Natural killer cell (primary cell): ENCODE measurements around the gene SPTLC1. TPM values are rescaled to one million over a fixed set of nuclear protein-coding genes. Genes with fewer than 3 reads are reported as not detected.
"Not testable (repeated sequence)": the region's sequence is repeated elsewhere in the genome, so short reads cannot be mapped to it uniquely, and the experiment has no call there.

Source experiments
- ATAC-seq, 3 donors: fragments of 150-1000 bp in 2 of 3; fragments of 200-7000 bp in 1 of 3; cut with Tn5 transposase; 1 replicate in 1 of 3; 2 replicates in 2 of 3; pipeline ENCODE4 v1.10.0; 2021; ENCODE audit warnings: mild to moderate bottlenecking in 2 of 3, moderate library complexity in 2 of 3
- DNase-seq, 2 donors: peaks; one replicate each; pipeline versions ENCODE4 v3.0.0 to v3.0.0-alpha.2; 2013 to 2021; ENCODE audit warnings: mixed read lengths in 1 of 2
- H3K27ac ChIP-seq: one replicate; pipeline ENCODE4 v1.5.1; 2013; ENCODE audit warnings: mild to moderate bottlenecking, low read length
- H3K27me3 ChIP-seq: one replicate; pipeline ENCODE4 v1.6.1; 2013; ENCODE audit warnings: low read length; ENCODE audit not compliant: control insufficient read depth, insufficient read depth
- H3K36me3 ChIP-seq: one replicate; pipeline ENCODE4 v1.6.1; 2013; ENCODE audit warnings: low read length; ENCODE audit not compliant: control insufficient read depth, insufficient read depth
- H3K4me1 ChIP-seq: one replicate; pipeline ENCODE4 v1.6.1; 2013; ENCODE audit warnings: low read length; ENCODE audit not compliant: control insufficient read depth, insufficient read depth
- H3K4me3 ChIP-seq: one replicate; pipeline ENCODE4 v1.5.1; 2013; ENCODE audit warnings: low read length
- H3K9me3 ChIP-seq: one replicate; pipeline ENCODE4 v1.6.1; 2013; ENCODE audit warnings: low read length; ENCODE audit not compliant: control insufficient read depth, insufficient read depth
- H3K27ac Mint-ChIP-seq, 2 donors: one replicate each; pipeline ENCODE4 v1.8.0; 2022; ENCODE audit warnings: mild to moderate bottlenecking in 2 of 2, mixed read lengths in 2 of 2, moderate library complexity in 1 of 2
- H3K27me3 Mint-ChIP-seq, 2 donors: one replicate each; pipeline ENCODE4 v1.8.0; 2022; ENCODE audit warnings: low read depth in 2 of 2, mixed read lengths in 2 of 2
- H3K36me3 Mint-ChIP-seq: one replicate; pipeline ENCODE4 v1.8.0; 2022; ENCODE audit warnings: mixed read lengths
- H3K4me1 Mint-ChIP-seq, 2 donors: one replicate each; pipeline ENCODE4 v1.8.0; 2022; ENCODE audit warnings: mixed read lengths in 2 of 2
- H3K4me3 Mint-ChIP-seq: one replicate; pipeline ENCODE4 v1.8.0; 2022; ENCODE audit warnings: mild to moderate bottlenecking, moderate library complexity, mixed read lengths
- H3K9me3 Mint-ChIP-seq, 2 donors: one replicate each; pipeline ENCODE4 v1.8.0; 2022; ENCODE audit warnings: mixed read lengths in 2 of 2
- WGBS: methylation state at CpG from one replicate; pipeline ENCODE4 v1.1.7; 2013; ENCODE audit warnings: missing lambda C conversion rate; ENCODE audit not compliant: insufficient coverage; 5-methylcytosine and 5-hydroxymethylcytosine counted together
- intact Hi-C: fragments of 100-400 bp; cut with micrococcal nuclease; formaldehyde crosslinking; loops from one replicate; pipeline ENCODE4 v1.14.2; 2022
- total RNA-seq, 4 donors: library from RNA; stranded (reverse); fragments of 120-200 nt in 1 of 4; gene quantifications; one replicate each; pipeline versions ENCODE4 v1.2.3 to v1.2.4, GENCODE V29; 2013 to 2022
- TF ChIP-seq, protein P1 (sequence below): fragments of 200-600 bp; IDR thresholded peaks from one replicate; pipeline ENCODE4 v1.8.0; 2022; ENCODE audit warnings: antibody characterized with exemption

SPTLC1 gene
- total RNA-seq, 3 donors from 2014 or later (not counting 1 experiment from before 2014, with no cell fraction given): 45.6 to 59.3 (median 47.8) TPM

DNA sequence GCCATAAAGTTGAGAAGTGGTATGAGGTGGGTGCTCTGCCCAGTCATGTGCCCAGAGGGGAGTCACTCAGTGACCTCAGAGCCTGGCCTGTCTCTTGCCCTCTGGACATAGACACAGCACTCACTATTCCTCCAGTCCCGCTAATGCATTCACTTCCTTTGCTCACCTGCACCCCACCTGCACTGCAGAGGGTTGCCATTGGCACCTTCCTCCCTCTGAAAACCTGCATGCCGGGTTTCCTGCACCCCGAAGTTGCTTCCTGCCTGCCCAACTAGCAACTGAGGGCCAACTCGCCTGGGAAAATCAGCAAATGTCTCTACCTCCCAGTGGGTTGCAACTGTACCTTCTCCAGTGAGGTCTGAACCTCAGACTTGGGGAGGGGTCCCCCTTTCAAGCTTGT is 48.1 kb upstream of the SPTLC1 start:
- Histone ChIP-seq H3K27ac (no peak overlapping the region), H3K4me3 (no peak overlapping the region), H3K36me3 (no peaks in the 10 kb centered on the region), H3K4me1 (no peaks in the 10 kb centered on the region), H3K9me3 (peaks cover 5% of the 10 kb centered on the region), H3K27me3 (peaks cover 2% of the 10 kb centered on the region)
- Mint-ChIP-seq H3K4me3 (no peak overlapping the region), H3K27ac (no peak overlapping the region), H3K9me3 (peaks cover 2 to 9% of the 10 kb centered on the region in 2 donors), H3K36me3 (peaks cover 18% of the 10 kb centered on the region), H3K27me3 (peaks cover 17 to 42% of the 10 kb centered on the region in 2 donors), H3K4me1 (no peaks in the 10 kb centered on the region)
- DNase-seq (no peak), ATAC-seq (no peak)
- intact Hi-C loops: no loop called here
- 89% methylated on average over 4 of the region's 4 CpGs for WGBS
- TF ChIP-seq, protein P1, sequence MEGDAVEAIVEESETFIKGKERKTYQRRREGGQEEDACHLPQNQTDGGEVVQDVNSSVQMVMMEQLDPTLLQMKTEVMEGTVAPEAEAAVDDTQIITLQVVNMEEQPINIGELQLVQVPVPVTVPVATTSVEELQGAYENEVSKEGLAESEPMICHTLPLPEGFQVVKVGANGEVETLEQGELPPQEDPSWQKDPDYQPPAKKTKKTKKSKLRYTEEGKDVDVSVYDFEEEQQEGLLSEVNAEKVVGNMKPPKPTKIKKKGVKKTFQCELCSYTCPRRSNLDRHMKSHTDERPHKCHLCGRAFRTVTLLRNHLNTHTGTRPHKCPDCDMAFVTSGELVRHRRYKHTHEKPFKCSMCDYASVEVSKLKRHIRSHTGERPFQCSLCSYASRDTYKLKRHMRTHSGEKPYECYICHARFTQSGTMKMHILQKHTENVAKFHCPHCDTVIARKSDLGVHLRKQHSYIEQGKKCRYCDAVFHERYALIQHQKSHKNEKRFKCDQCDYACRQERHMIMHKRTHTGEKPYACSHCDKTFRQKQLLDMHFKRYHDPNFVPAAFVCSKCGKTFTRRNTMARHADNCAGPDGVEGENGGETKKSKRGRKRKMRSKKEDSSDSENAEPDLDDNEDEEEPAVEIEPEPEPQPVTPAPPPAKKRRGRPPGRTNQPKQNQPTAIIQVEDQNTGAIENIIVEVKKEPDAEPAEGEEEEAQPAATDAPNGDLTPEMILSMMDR: no peak

DNA sequence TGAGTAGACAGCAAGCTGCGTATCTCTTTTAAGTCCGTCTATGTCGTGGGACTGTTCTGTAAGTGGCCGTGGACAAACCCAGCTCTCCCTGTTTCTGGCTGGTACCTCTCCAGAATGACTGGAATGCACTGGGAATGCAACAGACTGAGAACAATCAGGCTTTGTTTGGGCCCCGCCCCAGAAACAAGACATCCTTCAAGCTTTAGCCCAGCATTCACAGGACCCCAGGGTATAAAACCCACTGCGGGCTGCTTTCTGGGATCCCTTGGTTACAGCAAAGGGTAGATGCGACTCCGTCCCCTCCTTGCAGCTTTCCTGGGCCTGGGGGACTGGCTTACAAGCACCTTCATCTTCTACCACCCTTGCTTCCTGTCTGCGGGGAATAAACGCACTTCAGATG is 45.6 kb upstream of the SPTLC1 start:
- Mint-ChIP-seq H3K27ac (no peak overlapping the region), H3K27me3 (peaks cover 15 to 47% of the 10 kb centered on the region in 2 donors), H3K4me1 (no peaks in the 10 kb centered on the region), H3K9me3 (peaks cover 2 to 9% of the 10 kb centered on the region in 2 donors), H3K36me3 (peaks cover 18% of the 10 kb centered on the region), H3K4me3 (no peak overlapping the region)
- Histone ChIP-seq H3K9me3 (peaks cover 5% of the 10 kb centered on the region), H3K27me3 (peaks cover 2% of the 10 kb centered on the region), H3K4me3 (no peak overlapping the region), H3K36me3 (no peaks in the 10 kb centered on the region), H3K27ac (no peak overlapping the region), H3K4me1 (no peaks in the 10 kb centered on the region)
- TF ChIP-seq, protein P1: no peak
- no peak for ATAC-seq
- intact Hi-C loops: no loop called here
- 96% methylated on average over 10 of the region's 10 CpGs for WGBS
- DNase-seq: no peak

DNA sequence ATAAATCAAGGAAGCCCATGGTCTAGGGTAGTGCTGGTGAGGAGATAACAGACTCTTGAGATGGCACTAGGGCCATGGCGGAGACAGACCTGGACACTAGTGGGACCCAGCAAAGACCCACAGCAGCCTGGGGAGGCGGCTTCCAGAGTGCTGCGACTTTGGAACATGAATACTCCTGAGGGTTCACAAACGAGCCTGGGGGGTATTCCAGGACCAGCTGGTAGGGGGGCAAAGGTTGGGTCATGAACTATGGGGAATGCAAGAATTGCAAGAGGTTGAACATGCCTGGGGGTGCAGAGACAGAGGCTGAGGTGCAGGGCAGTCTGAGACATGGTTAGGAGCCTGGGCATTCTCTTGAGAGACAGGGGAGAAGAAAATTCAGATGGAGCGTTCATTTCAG is 43.8 kb upstream of the SPTLC1 start:
- 87% methylated on average over 5 of the region's 5 CpGs for WGBS
- Histone ChIP-seq H3K36me3 (no peaks in the 10 kb centered on the region), H3K4me1 (no peaks in the 10 kb centered on the region), H3K27me3 (peaks cover 2% of the 10 kb centered on the region), H3K4me3 (no peak overlapping the region), H3K9me3 (no peaks in the 10 kb centered on the region), H3K27ac (no peak overlapping the region)
- intact Hi-C loops: no loop called here
- Mint-ChIP-seq H3K9me3 (no peaks in the 10 kb centered on the region), H3K4me3 (no peak overlapping the region), H3K27me3 (peaks cover 11 to 29% of the 10 kb centered on the region in 2 donors), H3K27ac (no peak overlapping the region), H3K4me1 (no peaks in the 10 kb centered on the region), H3K36me3 (peaks cover under 1% of the 10 kb centered on the region)
- TF ChIP-seq, protein P1: no peak
- DNase-seq (no peak), ATAC-seq (no peak)

DNA sequence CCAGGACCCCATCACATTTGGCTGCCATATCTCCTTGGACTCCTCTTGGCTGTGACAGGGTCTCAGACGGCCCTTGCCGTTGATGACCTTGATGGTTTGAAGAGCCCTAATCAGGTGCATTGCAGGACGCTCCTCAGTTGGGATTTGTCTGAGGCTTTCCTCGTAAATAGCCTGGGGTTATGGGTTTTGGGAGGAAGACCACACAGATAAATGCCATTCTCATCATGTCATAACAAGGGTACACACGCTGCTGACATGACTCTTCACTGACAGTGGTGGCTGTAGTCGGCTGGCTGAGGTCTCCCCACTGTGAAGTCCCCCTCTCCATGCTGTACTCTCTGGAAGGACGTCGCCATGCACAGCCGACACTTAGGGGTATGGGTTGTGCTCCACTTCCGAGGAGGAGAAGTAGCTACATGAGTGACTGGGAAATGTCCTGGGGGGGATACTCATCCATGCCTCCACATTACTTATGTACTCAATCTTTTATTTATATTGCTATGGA is 42.9 kb upstream of the SPTLC1 start:
- Mint-ChIP-seq H3K27me3 (peaks cover 7 to 24% of the 10 kb centered on the region in 2 donors), H3K9me3 (no peaks in the 10 kb centered on the region), H3K36me3 (no peaks in the 10 kb centered on the region), H3K4me1 (no peaks in the 10 kb centered on the region), H3K27ac (no peak overlapping the region), H3K4me3 (no peak overlapping the region)
- H3K4me1 ChIP-seq: no peaks in the 10 kb centered on the region
- no peak overlapping the region for H3K4me3 ChIP-seq
- ATAC-seq (no peak), DNase-seq (no peak)
- H3K36me3 ChIP-seq: no peaks in the 10 kb centered on the region
- intact Hi-C loops: no loop called here
- peaks cover 2% of the 10 kb centered on the region for H3K27me3 ChIP-seq
- no peak overlapping the region for H3K27ac ChIP-seq
- WGBS: 87% methylated on average over 5 of the region's 10 CpGs
- TF ChIP-seq, protein P1: no peak
- H3K9me3 ChIP-seq: no peaks in the 10 kb centered on the region

DNA sequence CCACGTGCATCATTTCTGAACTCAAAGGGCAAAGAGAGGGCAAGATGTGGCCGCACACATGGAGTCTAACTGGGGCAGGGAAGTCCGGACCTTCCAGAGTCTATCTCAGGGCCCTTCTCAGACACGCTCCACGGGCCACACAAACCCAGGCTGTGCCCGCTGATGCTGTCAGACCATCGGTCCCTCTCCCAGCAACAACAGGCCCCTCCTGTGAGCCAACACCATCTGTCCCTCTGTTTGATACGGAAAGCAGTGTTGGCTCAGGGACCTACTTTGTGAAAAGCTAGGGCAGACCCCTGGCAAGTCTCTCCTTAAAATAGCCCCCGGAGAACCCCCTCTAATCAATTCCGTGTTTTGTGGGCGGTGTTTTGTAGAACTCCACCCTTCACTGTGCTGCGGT is 40.5 kb upstream of the SPTLC1 start:
- H3K9me3 ChIP-seq, ATAC-seq, H3K4me1 ChIP-seq, DNase-seq, H3K36me3 Mint-ChIP-seq, H3K4me3 Mint-ChIP-seq, intact Hi-C loops, H3K27me3 ChIP-seq, H3K9me3 Mint-ChIP-seq, H3K4me3 ChIP-seq, H3K36me3 ChIP-seq, H3K27ac ChIP-seq, H3K4me1 Mint-ChIP-seq, H3K27ac Mint-ChIP-seq: not testable (repeated sequence)
- peaks cover 7 to 17% of the 10 kb centered on the region in 2 donors for H3K27me3 Mint-ChIP-seq
- 91% methylated on average over 12 of the region's 12 CpGs for WGBS
